Breast epithelium (tissue), 3 donors: ENCODE data around the gene F10.

Experiments used
- CTCF ChIP-seq, 3 donors: fragments of 450-650 bp; IDR thresholded peaks; one replicate each; pipeline ENCODE4 v1.5.1; 2016 to 2017; ENCODE audit warnings: antibody characterized with exemption in 3 of 3, mild to moderate bottlenecking in 3 of 3, moderate library complexity in 3 of 3
- POLR2A ChIP-seq: fragments of 450-650 bp; IDR thresholded peaks from one replicate; pipeline ENCODE4 v1.6.1; 2016; ENCODE audit warnings: antibody characterized with exemption, mild to moderate bottlenecking, moderate library complexity

- no peak for TF ChIP-seq POLR2A
- no peak for TF ChIP-seq CTCF (IDR thresholded peaks at IDR 0.05)
Observed at GRCh38 chr13:113190181-113190580, 67.6 kb downstream of the F10 start.
